Stimulated activated CD8-positive, alpha-beta memory T cell treated with anti-CD3 and anti-CD28 coated beads, Interleukin-12 subunit alpha, Interleukin-12 subunit beta, amount 100 ng/mL, for 4 hours (primary cell): Measurements from ENCODE around the gene PSME4.
"Not testable (repeated sequence)": the region's sequence is repeated elsewhere in the genome, so short reads cannot be mapped to it uniquely, and the experiment has no call there.

ENCODE experiments used
- DNase-seq: peaks from one replicate; pipeline ENCODE4 v3.0.0-alpha.2; 2020; ENCODE audit warnings: low read depth

Gene PSME4

DNA sequence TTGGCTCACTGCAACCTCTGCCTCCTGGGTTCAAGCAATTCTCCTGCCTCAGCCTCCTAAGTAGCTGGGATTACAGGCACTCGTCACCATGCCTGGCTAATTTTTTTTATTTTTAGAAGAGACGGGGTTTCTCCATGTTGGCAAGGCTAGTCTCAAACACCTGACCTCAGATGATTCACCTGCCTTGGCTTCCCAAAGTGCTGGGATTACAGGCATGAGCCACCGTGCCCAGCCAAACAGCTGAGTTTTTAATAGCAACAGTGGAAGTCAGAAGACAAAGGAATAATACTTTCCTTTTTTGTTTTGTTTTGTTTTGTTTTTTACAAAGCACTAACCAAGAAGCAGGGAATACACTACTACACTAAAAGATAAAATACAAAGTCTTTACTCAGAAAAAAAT lies 127.9 kb downstream of the PSME4 start:
- DNase-seq = no peak

GRCh38 chr2:53841651-53842050 lies 129.1 kb downstream of the PSME4 start:
- DNase-seq = not testable (repeated sequence)

GRCh38 chr2:53840580-53840979 lies 130.2 kb downstream of the PSME4 start:
- no peak for DNase-seq

- DNase-seq = not testable (repeated sequence)
Measured at GRCh38 chr2:53829980-53830290, 140.9 kb downstream of the PSME4 start.

GRCh38 chr2:53829273-53829979 lies 141.4 kb downstream of the PSME4 start:
- DNase-seq = no peak

GRCh38 chr2:53828331-53828730 lies 142.5 kb downstream of the PSME4 start:
- no peak for DNase-seq

DNA sequence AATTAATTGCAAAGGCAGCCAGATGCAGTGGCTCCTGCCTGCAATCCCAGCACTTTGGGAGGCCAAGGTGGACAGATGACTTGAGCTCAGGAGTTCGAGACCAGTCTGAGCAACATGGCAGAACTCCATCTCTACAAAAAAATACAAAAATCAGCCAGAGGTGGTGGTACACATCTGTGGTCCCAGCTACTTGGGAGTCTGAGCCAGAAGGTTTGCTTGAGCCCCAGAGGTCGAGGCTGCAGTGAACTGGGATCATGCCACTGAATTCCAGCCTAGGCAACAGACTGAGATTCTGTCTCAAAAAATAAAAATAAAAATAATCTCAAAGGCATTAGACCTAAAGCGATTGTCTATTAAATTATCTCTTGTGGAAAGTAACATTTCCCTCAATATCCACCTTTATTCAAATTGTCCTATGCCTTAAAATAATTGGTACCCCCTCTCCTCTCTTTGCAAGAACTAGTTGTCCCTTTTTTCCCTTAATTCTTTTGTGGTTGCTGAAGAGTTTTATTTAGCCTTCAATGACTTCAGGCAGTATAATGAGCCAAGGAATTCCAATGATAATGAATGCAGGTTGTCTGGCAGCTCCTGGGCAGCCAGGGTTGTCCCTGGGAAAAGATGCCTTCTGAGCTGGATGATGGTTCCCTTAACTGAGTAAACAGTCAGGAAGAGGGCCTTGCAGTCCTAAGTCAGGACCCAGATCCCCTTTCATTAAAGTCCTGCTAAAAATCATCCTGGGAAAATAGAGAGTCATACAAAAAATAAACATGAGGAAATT lies 143.2 kb downstream of the PSME4 start:
- no peak for DNase-seq

DNA sequence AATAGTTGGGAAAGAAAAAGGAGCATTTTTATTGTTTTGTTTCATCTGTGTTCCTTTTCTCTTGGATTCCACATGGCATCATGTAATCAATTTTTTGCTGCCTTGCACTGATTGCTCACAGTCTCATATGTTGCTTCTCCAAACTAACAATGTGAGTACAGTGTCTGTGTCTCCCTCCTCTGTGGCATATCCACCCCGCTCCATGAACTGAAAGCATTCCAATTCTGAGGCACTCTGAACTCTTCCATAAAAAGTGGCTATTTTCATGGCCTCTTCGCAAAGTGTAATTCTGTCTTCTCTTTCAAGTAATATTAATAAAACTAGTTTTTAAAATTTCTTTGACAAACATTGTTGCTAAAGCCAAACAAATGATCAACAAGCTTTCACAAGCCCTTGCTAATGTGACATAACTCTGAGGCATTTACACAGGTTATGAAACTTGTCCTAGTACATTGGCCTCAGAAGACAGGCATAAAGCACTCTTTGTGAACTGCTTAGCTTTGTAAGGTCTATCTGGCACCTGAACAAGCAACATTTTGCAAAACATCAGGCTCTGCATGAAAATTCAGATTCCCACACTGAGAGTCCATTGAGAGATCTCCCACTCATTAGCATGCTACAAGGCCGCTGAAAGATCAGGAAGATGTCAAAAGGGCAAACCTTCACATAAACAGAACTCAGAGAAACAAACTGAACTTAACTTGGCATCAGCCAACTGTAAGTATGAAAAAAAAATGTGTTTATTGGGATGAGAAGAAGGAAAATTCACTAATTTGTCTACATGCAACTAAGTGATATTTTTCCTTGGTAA lies 144.0 kb downstream of the PSME4 start:
- DNase-seq = no peak

DNA sequence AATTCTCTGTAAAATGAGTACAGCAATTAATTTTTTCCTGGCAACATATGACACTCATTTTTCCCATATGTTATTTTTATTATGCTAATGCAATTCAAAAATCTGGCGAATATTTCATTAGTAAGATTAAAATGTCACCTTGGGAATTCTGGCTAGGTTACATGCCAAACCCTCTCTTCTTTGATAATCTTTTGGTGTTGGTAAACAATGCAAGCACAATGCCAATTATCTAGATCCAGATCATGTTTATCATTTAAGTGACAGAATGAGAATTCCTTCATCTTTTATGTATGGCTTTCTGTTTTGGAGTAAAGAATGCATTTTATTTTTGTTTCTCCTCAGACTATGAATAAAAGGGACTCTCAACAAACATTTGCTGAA lies 144.8 kb downstream of the PSME4 start:
- DNase-seq = no peak

- not testable (repeated sequence) for DNase-seq
Measured at GRCh38 chr2:53823639-53824038, 147.2 kb downstream of the PSME4 start.

- DNase-seq = no peak
Measured at GRCh38 chr2:53821810-53822209, 149.0 kb downstream of the PSME4 start.

- DNase-seq = no peak
Measured at GRCh38 chr2:53820711-53821110, 150.1 kb downstream of the PSME4 start.

DNA sequence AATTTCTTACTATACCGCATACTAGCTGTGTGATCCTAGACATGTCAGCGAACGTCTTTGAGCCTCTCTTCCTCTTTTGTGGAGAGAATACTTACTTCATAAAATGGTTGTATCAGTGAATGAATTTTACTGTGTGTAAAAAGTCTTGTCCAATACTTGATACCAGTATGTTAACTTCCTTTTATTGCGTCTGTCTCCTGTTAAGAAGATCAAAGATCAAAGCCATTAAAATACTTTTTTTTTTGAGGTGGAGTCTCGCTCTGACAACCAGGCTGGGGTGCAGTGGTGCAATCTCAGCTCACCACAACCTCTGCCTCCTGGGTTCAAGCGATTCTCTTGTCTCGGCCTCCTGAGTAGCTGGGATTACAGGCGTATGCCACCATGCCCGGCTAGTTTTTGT lies 150.7 kb downstream of the PSME4 start:
- DNase-seq = no peak

- no peak for DNase-seq
Measured at GRCh38 chr2:53819634-53820033, 151.2 kb downstream of the PSME4 start.

DNA sequence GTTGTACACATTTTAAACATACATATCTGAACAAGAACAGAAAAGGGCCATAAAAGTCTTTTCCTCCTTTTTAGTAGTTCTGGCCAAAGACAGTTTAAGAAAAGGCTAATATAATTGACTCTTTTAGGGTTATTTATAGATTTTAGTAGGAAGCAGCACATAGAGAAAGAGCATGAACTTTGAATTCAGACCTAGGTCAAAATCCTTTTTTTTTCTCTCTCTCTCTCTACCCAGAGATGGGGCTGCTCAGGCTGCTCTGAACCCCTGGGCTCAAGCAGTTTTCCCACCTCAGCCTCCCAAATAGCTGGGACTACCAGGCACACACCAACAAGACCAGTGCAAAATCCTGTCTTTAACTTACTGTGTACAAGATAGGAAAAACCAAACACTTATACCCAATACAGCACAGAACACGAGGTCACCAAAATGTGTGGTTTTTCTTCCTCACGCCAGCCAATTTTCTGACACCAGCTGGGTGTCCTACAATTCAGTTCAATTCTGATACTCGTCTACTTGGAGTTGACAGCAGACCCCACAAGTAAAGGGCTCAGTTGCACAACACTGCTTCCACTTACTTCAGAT lies 151.8 kb downstream of the PSME4 start:
- no peak for DNase-seq
